Stomach smooth muscle (tissue), 2 donors: ENCODE measurements around the gene PTGES.
A peak's percentile ranks its signal among the peaks of the same experiment; 100 is the strongest.

Experiments
- H3K27ac ChIP-seq: one replicate; pipeline ENCODE4 v1.7.0; 2013; ENCODE audit warnings: mild to moderate bottlenecking, low read length, inconsistent platforms
- H3K27me3 ChIP-seq, 2 donors: one replicate each; pipeline ENCODE4 v1.7.0; 2013; ENCODE audit warnings: low read length in 2 of 2; ENCODE audit not compliant: insufficient read depth in 2 of 2, control insufficient read depth in 1 of 2
- H3K36me3 ChIP-seq, 2 donors: one replicate each; pipeline ENCODE4 v1.7.0; 2013; ENCODE audit warnings: low read length in 2 of 2; ENCODE audit not compliant: control insufficient read depth in 2 of 2, insufficient read depth in 2 of 2
- H3K4me1 ChIP-seq: one replicate; pipeline ENCODE4 v1.7.0; 2013; ENCODE audit warnings: low read length; ENCODE audit not compliant: control insufficient read depth, insufficient read depth
- H3K4me3 ChIP-seq, 2 donors: one replicate each; pipeline ENCODE4 v1.7.0; 2013; ENCODE audit warnings: low read length in 2 of 2
- H3K9ac ChIP-seq, 2 donors: one replicate each; pipeline ENCODE4 v1.7.0; 2013; ENCODE audit warnings: low read length in 2 of 2, mild to moderate bottlenecking in 1 of 2
- H3K9me3 ChIP-seq, 2 donors: one replicate each; pipeline ENCODE4 v1.7.0; 2013; ENCODE audit warnings: low read length in 2 of 2; ENCODE audit not compliant: control insufficient read depth in 2 of 2
- donor health status: healthy.
- donor health status: Pancreatic carcinoma.

The PTGES gene

DNA sequence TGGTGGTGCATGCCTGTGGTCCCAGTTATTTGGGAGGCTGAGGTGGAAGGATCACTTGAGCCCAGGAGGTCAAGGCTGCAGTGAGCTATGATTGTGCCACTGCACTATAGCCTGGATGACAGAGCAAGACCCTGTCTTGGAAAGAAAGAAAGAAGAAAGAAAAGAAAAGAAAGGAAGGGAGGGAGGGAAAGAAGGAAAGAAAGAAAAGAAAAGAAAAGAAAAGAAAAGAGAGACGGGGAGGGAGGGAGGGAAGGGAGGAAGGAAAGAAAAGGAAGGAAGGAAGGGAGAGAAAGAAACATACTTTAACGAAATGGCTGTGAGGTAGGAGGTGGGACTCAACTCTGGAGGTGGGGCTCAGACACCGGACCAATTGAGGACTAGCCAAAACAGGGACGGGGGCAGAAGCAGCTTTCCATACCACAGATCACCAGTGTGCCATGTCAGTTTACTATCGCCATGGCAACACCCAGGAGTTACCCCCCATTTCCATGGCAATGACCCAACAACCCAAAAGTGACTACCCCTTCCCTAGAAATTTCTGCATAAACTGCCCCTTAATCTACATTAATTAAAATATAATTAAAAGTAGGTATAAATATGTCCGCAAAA lies 21.3 kb downstream of the PTGES start:
- Histone ChIP-seq H3K9me3 (no peaks in the 10 kb centered on the region), H3K36me3 (no peaks in the 10 kb centered on the region), H3K4me1 (peaks cover 3% of the 10 kb centered on the region), H3K27ac (no peak overlapping the region), H3K4me3 (no peak overlapping the region), H3K9ac (no peak overlapping the region), H3K27me3 (peaks cover 2 to 3% of the 10 kb centered on the region in 2 donors)

DNA sequence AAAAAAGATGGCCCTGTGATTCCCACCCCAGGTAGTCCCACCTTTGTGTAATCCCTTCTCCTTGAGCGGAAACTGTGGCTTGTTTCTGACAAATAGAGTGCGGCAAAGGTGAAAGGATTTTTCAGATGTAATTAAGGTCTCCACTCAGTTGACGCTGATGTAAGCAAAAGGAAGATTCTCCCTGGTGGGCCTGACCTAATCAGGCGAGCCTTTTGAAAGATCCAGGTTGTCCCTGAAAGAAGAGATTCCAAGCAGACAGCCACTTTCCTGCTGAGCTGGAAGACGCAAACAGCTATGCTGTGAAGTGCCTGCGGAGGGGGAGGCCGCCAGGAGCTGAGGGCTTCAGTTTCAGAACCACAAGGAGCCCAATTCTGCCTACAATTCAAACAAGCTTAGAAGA lies 24.1 kb downstream of the PTGES start:
- H3K36me3 ChIP-seq: no peaks in the 10 kb centered on the region
- H3K9me3 ChIP-seq: no peaks in the 10 kb centered on the region
- peaks cover 6% of the 10 kb centered on the region for H3K4me1 ChIP-seq
- H3K27me3 ChIP-seq: peaks cover 0 to 2% of the 10 kb centered on the region in 2 donors
- H3K9ac ChIP-seq: no peak overlapping the region
- H3K4me3 ChIP-seq: no peak overlapping the region
- H3K27ac ChIP-seq: no peak overlapping the region

DNA sequence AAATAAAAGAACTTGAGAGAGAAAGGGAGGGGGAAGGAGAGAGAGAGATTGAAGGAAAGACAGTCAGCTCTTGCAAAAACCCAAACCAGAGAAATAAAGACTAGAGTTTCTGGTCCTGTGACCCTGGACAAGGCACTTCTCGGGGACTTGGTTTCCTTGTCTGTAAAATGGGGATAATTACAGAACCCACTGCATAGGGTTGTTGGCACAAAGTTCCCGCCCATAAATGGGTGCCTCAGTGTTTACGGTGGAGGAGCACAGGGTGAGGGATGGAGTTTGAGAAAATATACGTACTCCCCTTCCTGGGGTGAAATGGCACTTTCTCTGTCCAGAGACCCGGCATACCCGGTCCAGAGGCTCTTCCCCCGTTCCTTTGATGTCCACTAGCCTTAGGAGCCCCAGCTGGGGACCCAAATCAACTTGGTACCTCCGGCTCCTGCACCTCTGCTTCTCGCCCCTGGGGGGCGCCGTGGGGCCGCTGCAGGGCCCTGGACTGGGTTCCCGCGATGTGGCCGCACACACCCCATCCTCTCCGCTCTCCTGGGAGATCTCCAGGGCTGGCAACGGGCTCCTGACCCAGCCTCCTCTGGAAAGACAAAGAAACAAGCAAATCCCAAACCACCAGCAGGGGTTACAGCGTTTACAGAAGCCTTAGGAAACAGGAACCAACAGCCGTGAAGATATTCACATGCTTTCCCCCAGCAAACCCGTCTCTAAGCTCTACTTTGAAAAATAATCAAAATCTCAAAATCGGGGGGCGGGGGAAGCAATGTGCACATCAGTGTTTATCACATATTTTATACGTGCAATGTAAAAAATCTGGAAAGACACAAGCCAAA lies 26.3 kb downstream of the PTGES start:
- H3K9me3 ChIP-seq: no peaks in the 10 kb centered on the region
- peak overlapping the region; percentile 22 to 60 for H3K4me3 ChIP-seq
- no peaks in the 10 kb centered on the region for H3K36me3 ChIP-seq
- H3K9ac ChIP-seq: no peak overlapping the region
- no peak overlapping the region for H3K27ac ChIP-seq
- peaks cover 6% of the 10 kb centered on the region for H3K4me1 ChIP-seq
- H3K27me3 ChIP-seq: peaks cover 2 to 4% of the 10 kb centered on the region in 2 donors

DNA sequence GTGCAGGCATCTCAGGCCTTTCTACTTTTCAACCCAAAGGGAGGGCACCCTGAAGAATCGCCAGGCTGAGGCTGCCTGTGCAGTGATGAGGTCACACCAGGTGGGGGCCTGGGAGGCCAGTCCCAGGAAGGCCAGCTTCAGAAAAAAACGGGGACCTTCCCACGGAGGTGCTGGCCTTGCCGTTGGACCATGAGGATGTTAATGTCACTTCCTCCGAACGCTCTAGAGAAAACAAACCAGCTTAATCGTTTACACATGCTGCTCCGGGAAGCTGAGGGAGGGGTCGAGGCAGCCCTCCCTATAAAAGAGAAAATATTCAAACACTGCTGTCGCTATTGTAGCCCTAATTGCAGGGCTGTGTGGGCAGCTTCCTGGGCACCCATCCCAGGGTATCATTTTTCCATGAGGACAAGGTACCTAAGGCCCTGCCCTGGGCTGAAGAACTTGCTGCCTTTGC lies 27.0 kb downstream of the PTGES start:
- Histone ChIP-seq H3K4me1 (peaks cover 6% of the 10 kb centered on the region), H3K27me3 (peaks cover 2 to 4% of the 10 kb centered on the region in 2 donors), H3K9me3 (no peaks in the 10 kb centered on the region), H3K36me3 (no peaks in the 10 kb centered on the region), H3K4me3 (no peak overlapping the region), H3K9ac (no peak overlapping the region), H3K27ac (no peak overlapping the region)

DNA sequence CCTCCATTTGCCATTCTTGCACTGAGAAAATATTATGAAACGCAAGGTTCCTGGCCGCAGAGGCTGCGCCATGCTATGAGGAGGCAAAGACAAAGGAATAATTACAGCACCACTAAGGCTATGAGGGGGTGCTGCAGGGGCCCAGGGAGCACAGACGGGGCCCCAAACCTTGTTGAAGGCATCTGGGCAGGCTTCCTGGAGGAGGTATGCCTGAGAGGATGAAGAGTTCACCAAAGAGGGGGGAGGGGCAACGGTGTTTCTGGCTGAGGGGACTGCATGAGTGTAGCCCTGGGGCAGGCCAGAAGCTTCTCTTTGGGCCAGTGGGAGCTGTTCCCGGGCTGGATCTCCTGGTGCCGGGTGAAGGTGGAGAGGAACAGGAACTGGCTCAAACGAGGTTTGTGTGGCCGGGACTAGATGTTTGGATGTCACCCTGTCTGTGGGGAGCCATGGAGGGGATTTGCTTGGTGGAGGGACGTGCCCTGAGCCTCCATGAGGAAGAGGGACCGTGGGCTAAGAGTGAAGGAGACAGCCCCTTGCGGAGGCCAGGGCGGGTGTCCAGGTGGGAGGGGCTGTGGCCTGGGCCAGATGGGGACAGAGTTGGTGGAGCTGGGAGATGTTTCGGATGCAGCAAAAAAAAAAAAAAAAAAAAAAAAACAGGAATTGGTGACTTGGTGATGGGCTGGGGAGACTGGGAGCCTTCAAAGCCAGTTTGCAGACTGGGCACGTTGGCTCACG lies 28.2 kb downstream of the PTGES start:
- Histone ChIP-seq H3K9me3 (no peaks in the 10 kb centered on the region), H3K27ac (no peak overlapping the region), H3K4me3 (no peak overlapping the region), H3K4me1 (peaks cover 6% of the 10 kb centered on the region), H3K27me3 (peaks cover 2 to 4% of the 10 kb centered on the region in 2 donors), H3K9ac (no peak overlapping the region), H3K36me3 (no peaks in the 10 kb centered on the region)

DNA sequence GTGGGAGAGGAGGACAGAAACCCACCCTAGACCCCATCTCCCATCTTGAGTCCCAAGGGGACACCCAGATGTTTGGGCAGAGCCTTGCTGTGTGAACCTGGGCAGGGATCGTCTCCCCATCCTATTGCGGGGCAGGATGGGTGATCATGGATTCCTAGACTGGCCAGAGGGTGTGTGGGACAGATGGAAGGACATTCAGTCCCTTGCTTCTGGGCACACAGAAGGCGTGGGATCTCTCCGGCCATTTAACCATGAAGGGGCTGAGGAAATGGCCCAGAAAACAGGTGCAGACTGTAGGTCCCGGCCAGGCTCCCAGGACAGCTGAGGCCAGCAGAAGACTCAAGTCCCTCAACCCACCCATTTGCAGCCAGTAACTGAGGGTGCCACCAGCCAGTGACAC lies 29.9 kb downstream of the PTGES start:
- Histone ChIP-seq H3K9me3 (no peaks in the 10 kb centered on the region), H3K9ac (no peak overlapping the region), H3K4me3 (no peak overlapping the region), H3K4me1 (peaks cover 6% of the 10 kb centered on the region), H3K27ac (no peak overlapping the region), H3K27me3 (peaks cover 0 to 7% of the 10 kb centered on the region in 2 donors), H3K36me3 (no peaks in the 10 kb centered on the region)

DNA sequence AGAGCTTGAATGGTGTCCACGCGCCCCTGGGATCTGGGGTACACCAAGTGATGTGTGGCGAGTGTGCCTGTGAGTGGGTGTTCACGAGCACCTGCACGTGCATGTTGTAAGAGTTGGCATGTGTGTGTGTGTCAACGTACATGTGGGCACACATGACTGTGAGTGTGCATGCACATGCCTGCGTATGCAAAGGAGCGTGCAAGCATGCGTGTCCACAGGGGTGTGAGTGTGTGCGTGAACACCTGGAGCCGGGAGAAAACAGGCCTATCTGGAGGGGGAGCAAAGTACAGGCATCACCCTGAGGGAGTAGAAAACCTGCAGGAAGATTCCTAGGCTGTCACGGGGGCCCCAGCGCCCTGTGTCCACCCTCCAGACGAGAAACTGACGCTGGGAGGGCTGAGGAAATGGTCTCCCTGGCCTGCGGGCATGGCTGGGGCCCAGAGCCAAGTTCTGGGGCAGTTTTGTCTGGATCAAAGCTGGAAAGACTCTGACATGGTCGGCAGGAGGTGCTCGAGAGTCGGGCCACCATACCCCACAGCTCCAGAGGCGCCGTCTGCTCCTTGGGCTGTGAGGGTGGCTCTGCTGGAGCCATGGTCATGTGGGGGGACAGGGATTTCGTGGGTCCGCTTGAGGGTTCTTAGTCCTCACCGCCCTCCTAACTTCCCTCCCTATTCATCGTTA lies 31.8 kb downstream of the PTGES start:
- H3K27ac ChIP-seq: no peak overlapping the region
- H3K9ac ChIP-seq: no peak overlapping the region

DNA sequence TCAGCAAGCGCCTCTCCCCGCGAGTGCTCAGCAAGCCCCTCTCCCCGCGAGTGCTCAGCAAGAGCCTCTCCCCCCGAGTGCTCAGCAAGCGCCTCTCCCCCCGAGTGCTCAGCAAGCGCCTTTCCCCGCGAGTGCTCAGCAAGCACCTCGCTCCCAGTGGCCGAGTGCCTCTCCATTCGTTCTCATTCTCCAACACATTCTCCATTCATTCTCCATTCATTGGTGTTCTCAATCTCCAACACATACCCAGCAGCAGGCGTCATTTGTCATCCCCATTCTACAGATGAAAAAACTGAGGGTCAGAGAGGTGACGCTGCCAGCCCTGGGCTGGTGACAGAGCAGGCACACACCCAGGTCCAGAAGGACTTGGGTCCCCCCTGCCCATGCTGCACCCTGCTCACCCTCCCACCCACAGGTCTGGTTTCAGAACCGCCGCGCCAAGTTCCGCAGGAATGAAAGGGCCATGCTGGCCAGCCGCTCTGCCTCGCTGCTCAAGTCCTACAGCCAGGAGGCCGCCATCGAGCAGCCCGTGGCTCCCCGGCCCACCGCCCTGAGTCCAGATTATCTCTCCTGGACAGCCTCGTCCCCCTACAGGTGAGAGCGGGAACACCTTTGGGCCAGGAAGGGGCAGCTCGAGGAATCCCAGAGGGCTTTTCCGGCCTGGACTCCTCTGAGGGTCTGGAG lies 32.5 kb downstream of the PTGES start:
- Histone ChIP-seq H3K4me3 (no peak overlapping the region), H3K36me3 (no peaks in the 10 kb centered on the region), H3K9me3 (no peaks in the 10 kb centered on the region), H3K4me1 (peaks cover 9% of the 10 kb centered on the region), H3K27me3 (peaks cover 0 to 7% of the 10 kb centered on the region in 2 donors), H3K27ac (no peak overlapping the region), H3K9ac (no peak overlapping the region)

More for the DNA sequence above, 31.8 kb downstream of the PTGES start:
- H3K4me1 ChIP-seq: peaks cover 2% of the 10 kb centered on the region
- H3K27me3 ChIP-seq: peaks cover 0 to 7% of the 10 kb centered on the region in 2 donors
- no peaks in the 10 kb centered on the region for H3K9me3 ChIP-seq
- no peaks in the 10 kb centered on the region for H3K36me3 ChIP-seq
- no peak overlapping the region for H3K4me3 ChIP-seq

DNA sequence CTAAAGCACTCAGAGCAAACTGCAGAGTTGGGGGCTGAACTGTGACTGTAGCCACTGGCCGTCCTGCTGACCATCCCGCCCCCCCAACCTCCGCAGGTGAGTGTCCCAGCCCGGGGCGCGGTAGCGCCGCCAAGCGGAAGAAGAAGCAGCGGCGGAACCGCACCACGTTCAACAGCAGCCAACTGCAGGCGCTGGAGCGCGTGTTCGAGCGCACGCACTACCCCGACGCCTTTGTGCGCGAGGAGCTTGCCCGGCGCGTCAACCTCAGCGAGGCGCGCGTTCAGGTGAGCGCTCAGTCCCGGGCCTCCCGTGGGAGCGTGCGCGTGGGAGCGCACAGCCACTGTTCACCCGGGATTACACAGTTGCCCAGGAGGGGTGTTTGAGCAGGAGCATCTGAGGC lies 33.7 kb downstream of the PTGES start:
- H3K4me3 ChIP-seq: no peak overlapping the region
- peaks cover 15% of the 10 kb centered on the region for H3K4me1 ChIP-seq
- H3K27me3 ChIP-seq: peaks cover 0 to 7% of the 10 kb centered on the region in 2 donors
- no peaks in the 10 kb centered on the region for H3K36me3 ChIP-seq
- no peaks in the 10 kb centered on the region for H3K9me3 ChIP-seq
- H3K9ac ChIP-seq: no peak overlapping the region
- H3K27ac ChIP-seq: no peak overlapping the region

DNA sequence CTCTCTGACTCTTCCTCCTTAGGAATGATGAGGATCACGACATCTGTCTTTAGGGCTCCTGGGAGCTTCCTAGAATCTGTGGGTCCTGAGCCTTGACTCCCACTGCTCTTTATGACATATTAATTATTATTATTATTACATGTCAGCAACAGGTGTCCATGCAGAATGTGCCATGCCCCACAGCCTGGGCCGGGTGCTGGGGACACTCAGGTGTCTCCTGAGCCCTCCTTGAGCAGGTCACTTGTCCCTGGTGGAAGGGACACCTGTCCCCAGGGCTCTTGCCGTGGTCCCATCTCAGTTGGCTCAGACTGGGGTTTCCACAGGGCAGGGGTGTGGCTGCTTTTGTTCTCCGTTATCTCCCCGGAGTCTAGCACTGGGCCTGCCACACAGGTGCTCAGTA lies 34.2 kb downstream of the PTGES start:
- Histone ChIP-seq H3K27me3 (peaks cover 0 to 7% of the 10 kb centered on the region in 2 donors), H3K27ac (no peak overlapping the region), H3K4me1 (peaks cover 15% of the 10 kb centered on the region)

More for the DNA sequence above, 34.2 kb downstream of the PTGES start:
- H3K9me3 ChIP-seq: no peaks in the 10 kb centered on the region
- no peak overlapping the region for H3K4me3 ChIP-seq
- H3K9ac ChIP-seq: no peak overlapping the region
- no peaks in the 10 kb centered on the region for H3K36me3 ChIP-seq
